OCI-LY7 (cell line): Measurements from ENCODE around the gene THSD7B.

ENCODE experiments used
- EZH2phosphoT487 ChIP-seq: fragments of 200-600 bp; sonication (generic); IDR thresholded peaks from 2 replicates; pipeline ENCODE4 v1.6.1; 2018; ENCODE audit warnings: low read depth, borderline replicate concordance, mild to moderate bottlenecking, mixed run types, antibody characterized with exemption, low read length, moderate library complexity, mixed read lengths
- TF ChIP-seq, protein P1 (sequence below): fragments of 200-600 bp; sonication (generic); conservative IDR thresholded peaks from 2 replicates; pipeline ENCODE4 v1.5.1; 2014; ENCODE audit warnings: mild to moderate bottlenecking, antibody characterized with exemption, low read length, moderate library complexity, mixed read lengths

DNA sequence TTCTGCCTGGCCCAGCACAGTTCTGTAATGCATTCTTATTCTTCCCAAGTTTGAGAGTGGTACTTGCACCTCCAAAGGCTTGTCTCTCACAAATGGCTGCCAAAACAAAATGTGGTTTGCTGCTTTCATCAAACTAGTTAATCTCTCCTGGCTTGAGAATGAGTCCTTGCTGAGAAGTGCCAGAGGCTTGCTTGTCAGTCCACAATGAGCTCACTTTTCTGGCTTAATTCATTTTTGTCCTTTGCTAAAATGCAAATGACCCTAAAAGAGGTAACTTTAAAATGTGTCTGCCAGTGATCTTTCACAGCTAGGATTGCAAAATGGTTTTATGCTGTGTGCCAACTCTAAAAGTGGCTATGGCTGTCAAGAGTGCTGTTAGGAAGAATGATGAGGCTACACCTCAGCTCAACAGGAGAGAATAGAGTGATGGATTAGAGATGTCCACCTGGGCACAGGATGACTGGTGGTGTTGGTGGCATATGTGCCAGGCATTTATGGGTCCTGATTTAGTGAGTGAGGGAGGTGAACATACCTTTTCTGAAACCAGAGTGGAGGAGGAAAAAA lies 907.7 kb downstream of the THSD7B start:
- TF ChIP-seq, protein P1, sequence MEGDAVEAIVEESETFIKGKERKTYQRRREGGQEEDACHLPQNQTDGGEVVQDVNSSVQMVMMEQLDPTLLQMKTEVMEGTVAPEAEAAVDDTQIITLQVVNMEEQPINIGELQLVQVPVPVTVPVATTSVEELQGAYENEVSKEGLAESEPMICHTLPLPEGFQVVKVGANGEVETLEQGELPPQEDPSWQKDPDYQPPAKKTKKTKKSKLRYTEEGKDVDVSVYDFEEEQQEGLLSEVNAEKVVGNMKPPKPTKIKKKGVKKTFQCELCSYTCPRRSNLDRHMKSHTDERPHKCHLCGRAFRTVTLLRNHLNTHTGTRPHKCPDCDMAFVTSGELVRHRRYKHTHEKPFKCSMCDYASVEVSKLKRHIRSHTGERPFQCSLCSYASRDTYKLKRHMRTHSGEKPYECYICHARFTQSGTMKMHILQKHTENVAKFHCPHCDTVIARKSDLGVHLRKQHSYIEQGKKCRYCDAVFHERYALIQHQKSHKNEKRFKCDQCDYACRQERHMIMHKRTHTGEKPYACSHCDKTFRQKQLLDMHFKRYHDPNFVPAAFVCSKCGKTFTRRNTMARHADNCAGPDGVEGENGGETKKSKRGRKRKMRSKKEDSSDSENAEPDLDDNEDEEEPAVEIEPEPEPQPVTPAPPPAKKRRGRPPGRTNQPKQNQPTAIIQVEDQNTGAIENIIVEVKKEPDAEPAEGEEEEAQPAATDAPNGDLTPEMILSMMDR = no peak
- no peak for TF ChIP-seq EZH2phosphoT487
